GM13977 (cell line): ENCODE results near the gene YEATS2.
"Not testable (repeated sequence)": the region's sequence is repeated elsewhere in the genome, so short reads cannot be mapped to it uniquely, and the experiment has no call there.

ENCODE experiments used
- DNase-seq: peaks from one replicate; pipeline ENCODE4 v3.0.0; 2012; ENCODE audit warnings: low spot score
- CTCF ChIP-seq: IDR thresholded peaks from 2 replicates; pipeline ENCODE4 v1.5.1; 2012; ENCODE audit warnings: mild to moderate bottlenecking, control low read depth; ENCODE audit not compliant: insufficient read depth; ENCODE audit errors: extremely low read depth, missing control alignments
- in situ Hi-C: fragments of 300-500 bp; cut with MboI; formaldehyde crosslinking; loops from one replicate; pipeline ENCODE4 v1.12.0; 2022; ENCODE audit warnings: low sequenced_read_pairs, low pct_unique_long_range_greater_than_20kb, mixed read lengths, inconsistent platforms; ENCODE audit not compliant: unreplicated experiment

YEATS2 gene

GRCh38 chr3:183733553-183733952, 36.0 kb downstream of the YEATS2 start:
- TF ChIP-seq CTCF, result no peak
- no peak for DNase-seq
- in situ Hi-C loops, result no loop called here

GRCh38 chr3:183734750-183735494, 37.3 kb downstream of the YEATS2 start:
- TF ChIP-seq CTCF, result no peak
- DNase-seq, result no peak
- in situ Hi-C loops, result no loop called here

- in situ Hi-C loops, result no loop called here
- no peak for TF ChIP-seq CTCF
Observed at GRCh38 chr3:183737116-183737515, 39.5 kb downstream of the YEATS2 start.

GRCh38 chr3:183740154-183740553, 42.6 kb downstream of the YEATS2 start:
- in situ Hi-C loops, result not testable (repeated sequence)

More at GRCh38 chr3:183737116-183737515, 39.5 kb downstream of the YEATS2 start:
- no peak for DNase-seq

GRCh38 chr3:183743231-183743630, 45.6 kb downstream of the YEATS2 start:
- TF ChIP-seq CTCF, result no peak
- DNase-seq, result no peak
- in situ Hi-C loops, result no loop called here

More at GRCh38 chr3:183740154-183740553, 42.6 kb downstream of the YEATS2 start:
- DNase-seq, result not testable (repeated sequence)

- in situ Hi-C loops, result no loop called here
- DNase-seq, result no peak
- TF ChIP-seq CTCF, result no peak
Observed at GRCh38 chr3:183745300-183746098, 47.9 kb downstream of the YEATS2 start.

GRCh38 chr3:183754052-183754451, 56.5 kb downstream of the YEATS2 start:
- DNase-seq, result no peak
- in situ Hi-C loops, result no loop called here
- no peak for TF ChIP-seq CTCF
